Fibroblast of lung (primary cell): ENCODE results near the gene SLC25A42. TPM values are rescaled to one million over a fixed set of nuclear protein-coding genes. Genes with fewer than 3 reads are reported as not detected.

Experiments
- DNase-seq, 2 donors: peaks; one replicate each; pipeline versions ENCODE4 v3.0.0 to v3.0.0-alpha.2; 2010; ENCODE audit warnings: low read depth in 2 of 2
- H2AFZ ChIP-seq: 2 replicates; pipeline ENCODE4 v1.5.1; 2012; ENCODE audit warnings: low read length, control low read depth, inconsistent platforms
- H3K27ac ChIP-seq: 2 replicates; pipeline ENCODE4 v1.5.1; 2011; ENCODE audit warnings: low read length, control low read depth; ENCODE audit not compliant: insufficient read depth
- H3K27me3 ChIP-seq: 2 replicates; pipeline ENCODE4 v1.5.1; 2011; ENCODE audit warnings: mild to moderate bottlenecking, low read length; ENCODE audit not compliant: control insufficient read depth, insufficient read depth
- H3K36me3 ChIP-seq: 2 replicates; pipeline ENCODE4 v1.5.1; 2011; ENCODE audit warnings: low read length; ENCODE audit not compliant: control insufficient read depth, insufficient read depth
- H3K4me1 ChIP-seq: 2 replicates; pipeline ENCODE4 v1.5.1; 2011; ENCODE audit warnings: low read length; ENCODE audit not compliant: control insufficient read depth, insufficient read depth; ENCODE audit errors: extremely low read depth
- H3K4me2 ChIP-seq: 2 replicates; pipeline ENCODE4 v1.5.1; 2011; ENCODE audit warnings: low read length, control low read depth; ENCODE audit not compliant: insufficient read depth; ENCODE audit errors: extremely low read depth
- H3K4me3 ChIP-seq, 4 experiments: fragments of 200-600 bp in 1 of 4; sonication (generic) in 1 of 4; replicated peaks in 1 of 4; 2 replicates each; pipeline ENCODE4 v1.5.1; 2011 to 2016; ENCODE audit warnings: low read length in 4 of 4, low read depth in 3 of 4, mild to moderate bottlenecking in 3 of 4, control low read depth in 2 of 4, inconsistent platforms in 1 of 4, mixed read lengths in 1 of 4; ENCODE audit not compliant: insufficient read depth in 1 of 4; ENCODE audit errors: control extremely low read depth in 1 of 4
- H3K79me2 ChIP-seq: 2 replicates; pipeline ENCODE4 v1.5.1; 2012; ENCODE audit warnings: mild to moderate bottlenecking, low read length, inconsistent platforms; ENCODE audit not compliant: control insufficient read depth, insufficient read depth
- H3K9ac ChIP-seq: 2 replicates; pipeline ENCODE4 v1.5.1; 2011; ENCODE audit warnings: mild to moderate bottlenecking, low read length, control low read depth; ENCODE audit not compliant: insufficient read depth
- H3K9me3 ChIP-seq: 2 replicates; pipeline ENCODE4 v1.5.1; 2012; ENCODE audit warnings: low read depth, low read length; ENCODE audit not compliant: control insufficient read depth, insufficient read depth
- H4K20me1 ChIP-seq: 2 replicates; pipeline ENCODE4 v1.5.1; 2011; ENCODE audit warnings: low read length; ENCODE audit not compliant: control insufficient read depth, insufficient read depth; ENCODE audit errors: extremely low read depth
- EZH2 ChIP-seq: IDR thresholded peaks from 2 replicates; pipeline ENCODE4 v1.5.1; 2012; ENCODE audit warnings: low read length, control low read depth, mild to moderate bottlenecking; ENCODE audit errors: missing control alignments
- polyA plus RNA-seq, 2 donors: library from polyadenylated mRNA; depleted of rRNA in 1 of 2; stranded (reverse) in 1 of 2; unstranded in 1 of 2; fragments of >200 nt; gene quantifications; 2 replicates each; pipeline ENCODE4 v1.2.1, GENCODE V29; 2011 to 2012; ENCODE audit warnings: missing spikeins in 1 of 2
- total RNA-seq: library from RNA; depleted of rRNA; stranded (reverse); fragments of >200 nt; gene quantifications from 2 replicates; pipeline ENCODE4 v1.2.1, GENCODE V29; 2014
- TF ChIP-seq, protein P1 (sequence below), 2 donors: IDR thresholded peaks in 1 of 2; conservative IDR thresholded peaks in 1 of 2; 1 replicate in 1 of 2; 2 replicates in 1 of 2; pipeline ENCODE4 v1.5.1; 2011 to 2012; ENCODE audit warnings: low read length in 2 of 2, control low read depth in 1 of 2, inconsistent platforms in 1 of 2, low read depth in 1 of 2, mild to moderate bottlenecking in 1 of 2

SLC25A42 gene
- total and polyA plus RNA-seq, 2 donors (not counting 1 experiment from before 2014, with no cell fraction given): 3.6 to 7.1 TPM

DNA sequence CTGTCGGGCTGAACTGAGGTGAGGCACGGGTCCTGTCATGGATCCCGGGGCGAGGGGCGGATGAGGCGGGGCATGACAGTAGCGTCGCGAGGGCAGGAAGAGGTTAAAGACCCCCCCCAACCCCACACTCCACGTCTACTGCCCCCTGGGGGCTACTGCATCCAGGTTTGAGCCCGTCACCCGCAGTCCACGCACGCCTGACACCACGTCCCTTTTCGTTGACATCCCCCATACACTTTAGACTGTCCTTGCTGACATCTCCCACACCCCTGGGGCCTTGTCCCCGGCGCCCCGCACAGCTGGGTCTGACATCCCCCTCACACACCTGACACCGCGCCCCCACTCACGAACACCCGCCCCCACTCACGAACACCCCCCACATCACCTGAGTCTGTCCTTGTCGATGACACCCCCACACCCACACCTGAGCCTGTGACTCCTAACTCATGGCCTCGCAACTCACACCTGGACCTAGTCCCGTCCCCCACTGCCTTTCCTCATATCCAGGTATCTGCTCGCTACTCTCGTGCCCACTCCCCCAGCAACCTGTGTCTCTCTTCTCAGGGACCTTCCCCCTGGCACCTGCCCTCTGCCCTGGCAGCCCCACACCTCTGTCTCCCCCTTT lies 416 bp downstream of the SLC25A42 start:
- H3K4me1 ChIP-seq: peaks cover 17% of the 10 kb centered on the region

DNA sequence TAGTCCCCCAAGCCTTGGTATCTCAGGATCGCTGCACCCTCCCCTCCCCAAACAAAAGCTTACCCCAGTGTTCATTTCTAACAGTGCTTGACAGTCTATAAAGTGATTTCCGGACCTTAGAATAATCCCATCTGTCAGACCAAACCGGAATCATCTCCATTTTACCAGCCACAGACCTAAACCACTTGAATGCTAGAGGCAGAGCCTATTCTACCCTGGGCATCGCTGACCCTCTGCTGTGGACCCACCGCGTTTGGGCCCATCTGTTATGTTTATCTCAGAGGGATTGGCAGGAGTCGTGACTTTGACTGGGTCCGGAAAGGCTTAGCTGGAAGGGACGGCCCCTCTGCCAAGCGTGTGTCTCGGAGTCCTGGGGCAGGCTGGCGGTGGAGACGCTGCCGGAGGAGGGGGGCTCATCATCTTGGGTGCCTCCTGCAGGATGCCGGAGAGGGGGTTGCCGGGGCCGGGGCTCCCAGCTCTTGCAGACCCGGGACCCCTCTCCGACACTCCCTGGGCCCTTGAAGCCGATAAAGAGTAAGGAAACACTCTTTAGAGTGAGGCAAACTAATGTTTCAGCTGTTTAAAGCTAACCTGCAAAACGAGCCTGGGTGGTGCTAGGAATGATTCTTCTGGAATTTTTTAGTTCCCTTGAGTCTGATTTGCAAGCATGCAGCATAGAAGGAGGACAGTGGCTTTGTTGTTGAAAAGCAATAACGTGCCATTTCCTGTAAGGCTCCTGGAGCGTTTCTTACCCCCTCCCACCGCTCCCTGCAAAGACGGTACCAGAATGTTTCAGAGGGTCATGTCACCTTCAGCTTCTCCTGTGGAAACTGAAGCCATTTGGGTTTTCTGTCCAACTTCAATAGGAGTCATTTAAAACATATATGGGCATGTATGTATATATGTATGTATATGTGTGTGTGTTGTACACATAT lies 1.3 kb downstream of the SLC25A42 start:
- TF ChIP-seq, protein P1, sequence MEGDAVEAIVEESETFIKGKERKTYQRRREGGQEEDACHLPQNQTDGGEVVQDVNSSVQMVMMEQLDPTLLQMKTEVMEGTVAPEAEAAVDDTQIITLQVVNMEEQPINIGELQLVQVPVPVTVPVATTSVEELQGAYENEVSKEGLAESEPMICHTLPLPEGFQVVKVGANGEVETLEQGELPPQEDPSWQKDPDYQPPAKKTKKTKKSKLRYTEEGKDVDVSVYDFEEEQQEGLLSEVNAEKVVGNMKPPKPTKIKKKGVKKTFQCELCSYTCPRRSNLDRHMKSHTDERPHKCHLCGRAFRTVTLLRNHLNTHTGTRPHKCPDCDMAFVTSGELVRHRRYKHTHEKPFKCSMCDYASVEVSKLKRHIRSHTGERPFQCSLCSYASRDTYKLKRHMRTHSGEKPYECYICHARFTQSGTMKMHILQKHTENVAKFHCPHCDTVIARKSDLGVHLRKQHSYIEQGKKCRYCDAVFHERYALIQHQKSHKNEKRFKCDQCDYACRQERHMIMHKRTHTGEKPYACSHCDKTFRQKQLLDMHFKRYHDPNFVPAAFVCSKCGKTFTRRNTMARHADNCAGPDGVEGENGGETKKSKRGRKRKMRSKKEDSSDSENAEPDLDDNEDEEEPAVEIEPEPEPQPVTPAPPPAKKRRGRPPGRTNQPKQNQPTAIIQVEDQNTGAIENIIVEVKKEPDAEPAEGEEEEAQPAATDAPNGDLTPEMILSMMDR (conservative IDR thresholded peaks at IDR 0.05 in 1 of 2, IDR thresholded peaks at IDR 0.05 in 1 of 2; ENCODE audit: low read depth in 1 of 2, low read length in 2 of 2): no peak
- TF ChIP-seq EZH2: no peak
- Histone ChIP-seq H3K27ac (no peak overlapping the region), H4K20me1 (no peaks in the 10 kb centered on the region), H3K4me3 (peak overlapping the region; percentile 67 to 79 (median 76)), H3K9me3 (no peaks in the 10 kb centered on the region), H3K79me2 (no peaks in the 10 kb centered on the region), H3K4me2 (peak overlapping the region; percentile 97), H3K27me3 (no peaks in the 10 kb centered on the region), H3K4me1 (peaks cover 17% of the 10 kb centered on the region), H3K36me3 (peaks cover 2% of the 10 kb centered on the region), H2AFZ (peak overlapping the region; percentile 43), H3K9ac (no peak overlapping the region)
- no peak for DNase-seq

More for the DNA sequence above, 416 bp downstream of the SLC25A42 start:
- no peaks in the 10 kb centered on the region for H4K20me1 ChIP-seq
- peak overlapping the region; percentile 47 for H3K27ac ChIP-seq
- H2AFZ ChIP-seq: peak overlapping the region; percentile 62
- no peak for DNase-seq
- H3K79me2 ChIP-seq: no peaks in the 10 kb centered on the region
- TF ChIP-seq, protein P1 (conservative IDR thresholded peaks at IDR 0.05 in 1 of 2, IDR thresholded peaks at IDR 0.05 in 1 of 2; ENCODE audit: low read depth in 1 of 2, low read length in 2 of 2): peak in 1 of 2 donors; percentile 43
- no peak for TF ChIP-seq EZH2
- H3K27me3 ChIP-seq: no peaks in the 10 kb centered on the region
- H3K9me3 ChIP-seq: no peaks in the 10 kb centered on the region
- H3K9ac ChIP-seq: peak overlapping the region; percentile 60
- H3K36me3 ChIP-seq: peaks cover 2% of the 10 kb centered on the region
- H3K4me3 ChIP-seq: peak overlapping the region; percentile 67 to 79 (median 76)
- H3K4me2 ChIP-seq: peak overlapping the region; percentile 97
